Measurements from ENCODE around the gene NTSR1.

The NTSR1 gene

GRCh38 chr20:62728028-62728780 lies 19.6 kb downstream of the NTSR1 start:
- DNase-seq, result no peak

GRCh38 chr20:62728781-62729300 lies 20.2 kb downstream of the NTSR1 start:
- DNase-seq, result no peak

GRCh38 chr20:62730481-62730880 lies 21.8 kb downstream of the NTSR1 start:
- no peak for DNase-seq

GRCh38 chr20:62732031-62732760 lies 23.6 kb downstream of the NTSR1 start:
- DNase-seq, result no peak

GRCh38 chr20:62732842-62733525 lies 24.3 kb downstream of the NTSR1 start:
- DNase-seq, result no peak

- no peak for DNase-seq
Observed at GRCh38 chr20:62733526-62733842, 24.8 kb downstream of the NTSR1 start.

GRCh38 chr20:62733891-62734290 lies 25.3 kb downstream of the NTSR1 start:
- no peak for DNase-seq

GRCh38 chr20:62734326-62734725 lies 25.7 kb downstream of the NTSR1 start:
- no peak for DNase-seq

GRCh38 chr20:62734881-62735280 lies 26.2 kb downstream of the NTSR1 start:
- no peak for DNase-seq

- no peak for DNase-seq
Observed at GRCh38 chr20:62735331-62735821, 26.7 kb downstream of the NTSR1 start.

- no peak for DNase-seq
Observed at GRCh38 chr20:62736026-62736406, 27.4 kb downstream of the NTSR1 start.

GRCh38 chr20:62736407-62737071 lies 27.9 kb downstream of the NTSR1 start:
- no peak for DNase-seq

- no peak for DNase-seq
Observed at GRCh38 chr20:62737271-62737811, 28.7 kb downstream of the NTSR1 start.

GRCh38 chr20:62738025-62738881 lies 29.6 kb downstream of the NTSR1 start:
- no peak for DNase-seq

- no peak for DNase-seq
Observed at GRCh38 chr20:62739067-62739466, 30.4 kb downstream of the NTSR1 start.

GRCh38 chr20:62739581-62740285 lies 31.1 kb downstream of the NTSR1 start:
- no peak for DNase-seq

- DNase-seq, result no peak
Observed at GRCh38 chr20:62740286-62741141, 31.9 kb downstream of the NTSR1 start.

GRCh38 chr20:62741191-62741691 lies 32.6 kb downstream of the NTSR1 start:
- no peak for DNase-seq

- DNase-seq, result no peak
Observed at GRCh38 chr20:62741701-62742491, 33.3 kb downstream of the NTSR1 start.

Data from midbrain (tissue), 1 donor.